Stimulated activated CD8-positive, alpha-beta memory T cell treated with anti-CD3 and anti-CD28 coated beads, Interleukin-15, amount 100 ng/mL, for 24 hours (primary cell): ENCODE data around the gene PANK4.
A peak's percentile ranks its signal among the peaks of the same experiment; 100 is the strongest.

ENCODE experiments used
- DNase-seq: peaks from one replicate; pipeline ENCODE4 v3.0.0-alpha.2; 2020; ENCODE audit warnings: low read depth

Gene PANK4

GRCh38 chr1:2476061-2476999 lies 50.1 kb downstream of the PANK4 start, which contains the start of gene PLCH2:
PLCH2 (plus strand) TSS chr1:2476289; CDS start chr1:2476589, 300 bp downstream.
- no peak for DNase-seq

DNA sequence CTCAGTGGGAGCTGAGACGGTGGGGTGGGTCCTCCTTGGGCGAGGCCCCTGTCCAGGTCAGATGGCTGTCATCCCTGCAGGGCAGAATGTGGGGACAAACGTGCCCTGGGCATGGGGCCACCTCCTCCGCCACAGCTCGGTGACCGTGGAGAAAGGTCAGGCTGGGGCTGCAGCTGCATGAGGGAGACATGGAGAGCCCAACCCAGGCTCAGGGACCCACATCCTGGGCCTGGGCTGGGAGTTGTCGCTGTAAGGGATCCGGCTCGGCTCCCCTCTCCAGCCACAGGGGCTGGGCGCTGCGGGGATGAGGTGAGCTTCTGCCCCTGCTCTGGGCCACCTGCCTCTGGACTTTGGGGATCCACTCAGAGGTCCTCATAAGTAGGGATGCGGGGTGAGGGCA lies 50.8 kb downstream of the PANK4 start:
- no peak for DNase-seq

DNA sequence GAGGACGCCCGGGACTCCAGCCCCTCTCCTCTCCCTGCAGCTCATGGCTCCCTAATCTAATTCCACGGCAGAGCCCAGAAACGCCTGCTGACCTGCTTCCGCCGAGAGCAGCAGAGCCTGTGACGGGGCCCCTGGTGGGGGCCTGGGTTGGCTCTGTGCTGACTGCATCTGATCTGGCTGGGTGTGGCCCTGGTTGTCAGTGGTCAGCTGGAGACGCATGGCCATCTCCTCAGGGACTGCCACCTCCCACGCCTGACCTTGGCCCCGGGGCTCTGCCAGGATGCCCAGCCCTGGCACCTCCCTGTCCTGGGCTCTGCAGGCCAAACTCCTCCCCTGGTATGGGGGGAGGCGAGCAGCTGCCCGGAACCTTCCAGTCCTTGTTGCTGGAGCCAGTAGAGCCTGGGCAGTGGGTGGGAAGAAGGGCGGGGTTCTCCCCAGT lies 51.4 kb downstream of the PANK4 start:
- DNase-seq, result no peak

- DNase-seq, result no peak
These were observed 52.1 kb downstream of the PANK4 start for GRCh38 chr1:2474104-2474844.

DNA sequence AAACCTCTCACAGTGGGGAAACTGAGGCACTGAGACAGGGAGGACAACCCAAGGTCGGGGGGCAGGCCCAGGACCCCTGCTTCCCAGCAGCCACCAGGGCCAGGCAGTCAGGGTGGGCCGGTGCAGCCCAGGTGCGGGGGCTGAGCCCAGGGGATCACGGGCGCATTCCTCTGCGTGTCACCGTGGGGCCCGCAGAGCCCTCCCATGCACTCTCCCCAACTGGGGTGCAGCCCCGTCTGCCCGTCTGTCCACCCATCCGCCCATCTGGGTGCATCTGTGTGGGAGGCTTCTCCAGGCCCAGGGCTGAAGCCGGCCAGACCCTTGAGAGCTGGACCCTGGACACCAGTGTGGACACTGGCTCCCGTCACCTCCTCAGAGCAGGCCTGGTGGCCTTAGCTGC lies 53.2 kb downstream of the PANK4 start:
- no peak for DNase-seq

GRCh38 chr1:2472561-2473177 lies 53.7 kb downstream of the PANK4 start:
- no peak for DNase-seq

GRCh38 chr1:2472109-2472508 lies 54.3 kb downstream of the PANK4 start:
- DNase-seq, result no peak

DNA sequence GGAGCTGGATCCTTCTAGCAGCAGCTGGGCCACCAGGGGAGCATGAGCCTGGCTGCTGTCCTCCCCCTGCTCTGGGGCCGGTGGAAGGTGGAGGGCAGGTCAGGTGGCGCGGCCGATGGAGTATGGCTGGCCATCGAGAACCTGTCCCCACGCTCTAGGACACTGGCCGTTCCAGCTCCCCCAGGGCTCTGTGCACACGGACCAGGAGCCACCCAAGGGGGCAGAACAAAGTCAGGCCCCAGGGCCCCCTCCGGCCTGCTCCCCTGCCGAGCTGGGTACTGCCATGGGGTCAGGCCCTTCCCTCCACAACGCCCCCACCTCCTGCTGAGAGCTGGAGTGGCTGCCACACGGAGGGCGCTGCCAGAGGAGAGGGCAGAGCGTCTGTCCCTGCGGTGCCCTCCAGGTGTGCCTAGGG lies 54.8 kb downstream of the PANK4 start:
- DNase-seq, result no peak

DNA sequence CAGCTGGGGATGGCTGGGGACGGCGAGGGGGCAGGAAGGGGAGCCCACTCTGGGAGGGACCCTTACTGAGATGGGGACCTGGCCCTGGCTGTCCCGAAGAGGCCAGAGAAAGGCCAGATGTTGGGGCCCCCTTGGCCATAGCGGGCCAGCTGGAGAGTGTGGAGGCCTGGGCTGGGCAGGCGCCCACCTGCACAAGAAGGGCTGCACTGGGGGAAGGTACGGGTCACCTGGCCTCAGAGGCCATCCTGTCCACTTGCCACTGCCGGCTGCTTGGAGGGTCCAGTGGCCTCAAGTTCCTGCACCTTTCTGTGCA lies 55.3 kb downstream of the PANK4 start:
- DNase-seq, result no peak

- DNase-seq, result no peak
These were observed 55.9 kb downstream of the PANK4 start for GRCh38 chr1:2470290-2471158.

GRCh38 chr1:2469103-2469940 lies 57.1 kb downstream of the PANK4 start:
- DNase-seq, result no peak

DNA sequence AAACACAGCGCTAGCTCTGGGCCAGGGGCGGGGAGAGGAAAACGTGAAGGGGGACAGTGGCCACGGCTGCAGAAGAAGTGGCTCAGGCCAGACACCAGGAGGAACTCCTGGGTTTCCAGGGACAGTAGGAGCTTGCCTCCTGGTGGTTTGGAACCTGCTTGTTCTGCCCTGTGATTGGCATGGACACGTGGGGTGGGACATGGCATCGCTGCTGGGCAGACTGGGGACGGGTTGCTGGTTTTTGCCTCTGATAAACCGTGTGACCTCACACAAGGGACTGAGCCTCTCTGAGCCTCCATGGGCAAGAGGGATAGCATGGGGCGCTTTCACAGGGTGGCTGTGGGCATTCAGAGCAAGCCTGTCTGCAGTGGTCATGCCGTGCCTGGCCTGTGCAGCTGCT lies 57.9 kb downstream of the PANK4 start:
- DNase-seq, result no peak

- DNase-seq, result peak; percentile 13
These were observed 58.3 kb downstream of the PANK4 start for GRCh38 chr1:2468041-2468472.

- DNase-seq, result no peak
These were observed 59.3 kb downstream of the PANK4 start for GRCh38 chr1:2466958-2467554.

DNA sequence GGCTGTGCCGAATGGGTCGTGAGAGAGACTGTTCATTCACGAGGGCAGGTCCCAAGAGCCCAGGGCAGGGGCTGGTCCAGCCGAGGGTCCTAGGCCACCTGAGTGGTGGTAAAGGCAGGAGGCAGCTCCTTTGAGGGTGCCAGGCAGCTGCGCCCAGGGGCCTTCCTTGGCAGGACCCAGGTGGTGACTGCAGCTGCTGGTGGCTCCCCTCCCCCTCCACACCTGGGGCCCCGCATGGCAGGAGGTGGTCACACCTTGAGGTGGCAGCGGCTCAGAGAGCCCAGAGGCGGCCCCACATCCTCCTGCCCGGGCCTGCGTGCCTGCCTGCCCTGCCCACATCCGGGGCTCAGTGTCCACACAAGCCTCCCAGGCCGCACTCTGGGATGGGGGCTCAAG lies 60.1 kb downstream of the PANK4 start:
- DNase-seq, result no peak

DNA sequence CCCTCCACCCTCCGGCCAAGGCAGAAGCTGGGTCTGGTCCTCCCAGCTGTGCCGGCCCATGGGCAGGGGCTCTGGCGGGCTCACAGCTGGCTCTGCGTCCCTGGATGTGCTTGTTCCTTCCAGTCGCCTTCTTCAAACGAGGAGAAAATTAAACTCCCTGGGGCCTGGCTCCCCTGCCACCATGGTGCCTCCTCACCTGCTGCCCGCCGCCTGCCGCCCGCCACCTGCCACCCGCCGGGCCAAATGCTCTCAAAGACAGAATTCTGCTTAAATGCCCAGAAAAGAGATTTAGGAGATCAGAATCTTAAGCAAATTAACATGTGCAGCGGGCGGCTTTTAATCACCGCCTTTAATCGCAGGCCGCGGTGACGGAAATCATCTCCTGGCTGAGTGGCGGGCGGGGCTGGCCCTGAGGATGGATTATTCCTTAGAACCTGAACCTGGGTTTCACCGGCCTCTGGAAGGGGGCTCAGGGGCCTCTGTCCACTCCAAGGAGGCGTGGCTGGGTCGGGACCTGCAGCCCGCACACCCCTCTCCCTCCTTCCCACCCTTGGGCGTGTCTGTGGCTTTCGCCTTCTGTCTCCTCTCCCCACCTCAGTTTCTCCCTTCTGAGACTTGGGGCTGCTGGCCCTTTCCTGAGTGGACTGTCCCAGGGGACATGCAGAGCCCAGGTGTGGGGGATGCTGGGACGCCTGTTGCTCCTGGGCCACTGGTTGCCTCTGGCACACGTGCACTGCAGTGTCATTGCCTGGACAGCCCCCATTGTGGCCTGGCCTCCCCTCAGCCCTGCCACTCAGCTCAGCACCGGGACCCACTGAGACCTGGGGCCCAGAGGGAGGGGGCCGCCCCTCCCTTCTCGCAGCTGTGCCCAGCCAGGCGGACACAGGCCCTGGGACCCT lies 60.8 kb downstream of the PANK4 start:
- no peak for DNase-seq

- DNase-seq, result no peak
These were observed 63.0 kb downstream of the PANK4 start for GRCh38 chr1:2463396-2463795.

- no peak for DNase-seq
These were observed 63.6 kb downstream of the PANK4 start for GRCh38 chr1:2462819-2463218.

GRCh38 chr1:2460996-2461751 lies 65.2 kb downstream of the PANK4 start:
- DNase-seq, result no peak
